K562 (cell line): Measurements from ENCODE around the gene ZNF385D. TPM values are rescaled to one million over a fixed set of nuclear protein-coding genes. Genes with fewer than 3 reads are reported as not detected.

Experiments used
- ATAC-seq: fragments of 200-7000 bp; cut with Tn5 transposase; 3 replicates; pipeline ENCODE4 v1.9.1; 2020; ENCODE audit warnings: moderate library complexity
- BruUV-seq: library from RNA; stranded (reverse); fragments of 400-500 nt; replicated peaks from 2 replicates; lab custom pipeline; 2021; lab: Mats Ljungman, UMichigan
- CTCF ChIA-PET: fragments of 300-600 bp; formaldehyde crosslinking; extraction: SDS; loops from one replicate; lab custom pipeline; 2021; ENCODE audit warnings: low intra/inter-chr PET ratio; lab: Yijun Ruan, JAX
- POLR2A ChIA-PET: fragments of 300-600, 350-650 bp; sonication (Branson Sonifier 250); formaldehyde crosslinking; extraction: SDS; loops from one replicate; lab custom pipeline; 2021; ENCODE audit warnings: antibody characterized with exemption, inconsistent platforms; lab: Yijun Ruan, JAX
- DNase-seq, 4 experiments: peaks; one replicate each; pipeline versions ENCODE4 v3.0.0 to v3.0.0-alpha.2; 2011 to 2018; ENCODE audit warnings: low spot score in 3 of 4, mixed read lengths in 3 of 4; ENCODE audit errors: extremely low read depth in 1 of 4
- FAIRE-seq: peaks from 2 replicates; lab custom pipeline; 2011; peaks lifted over from hg19 to GRCh38; lab: Jason Lieb, UNC
- H2AFZ ChIP-seq: 2 replicates; pipeline ENCODE4 v1.6.0; 2011; ENCODE audit warnings: low read depth, low read length, control low read depth, inconsistent platforms
- H3K27ac ChIP-seq: fragments of 200-600 bp; 3 replicates; pipeline ENCODE4 v1.8.0; 2011; ENCODE audit warnings: low read depth, mild to moderate bottlenecking, control low read depth, inconsistent platforms, low read length, moderate library complexity, mixed read lengths; ENCODE audit errors: extremely low read depth
- H3K27me3 ChIP-seq, 2 experiments: fragments of 300-600 bp in 1 of 2; 2 replicates in 1 of 2; 3 replicates in 1 of 2; pipeline versions ENCODE4 v1.6.0 to v1.8.0; 2011; ENCODE audit warnings: inconsistent platforms in 2 of 2, low read length in 2 of 2, mild to moderate bottlenecking in 1 of 2, mixed read lengths in 1 of 2, moderate library complexity in 1 of 2; ENCODE audit not compliant: control insufficient read depth in 2 of 2, insufficient read depth in 2 of 2
- H3K36me3 ChIP-seq: fragments of 300-600 bp; 3 replicates; pipeline ENCODE4 v1.8.0; 2011; ENCODE audit warnings: mild to moderate bottlenecking, low read length, inconsistent platforms; ENCODE audit not compliant: control insufficient read depth, insufficient read depth
- H3K4me1 ChIP-seq, 2 experiments: fragments of 200-600 bp in 1 of 2; replicated peaks in 1 of 2; 2 replicates in 1 of 2; 3 replicates in 1 of 2; pipeline versions ENCODE4 v1.5.1 to v1.8.0; 2011; ENCODE audit warnings: inconsistent platforms in 2 of 2, low read length in 2 of 2, mild to moderate bottlenecking in 1 of 2, mixed read lengths in 1 of 2, moderate library complexity in 1 of 2; ENCODE audit not compliant: control insufficient read depth in 2 of 2, insufficient read depth in 2 of 2
- H3K4me2 ChIP-seq: 2 replicates; pipeline ENCODE4 v1.6.1; 2011; ENCODE audit warnings: low read length, control low read depth, inconsistent platforms, mixed read lengths; ENCODE audit not compliant: insufficient read depth
- H3K4me3 ChIP-seq: fragments of 200-600 bp; sonication (generic), shearing (Covaris generic); 2 replicates; pipeline ENCODE4 v1.5.1; 2016; ENCODE audit warnings: control low read depth, inconsistent platforms
- H3K79me2 ChIP-seq: fragments of 200-600 bp; 3 replicates; pipeline ENCODE4 v1.8.0; 2011; ENCODE audit warnings: low read length, inconsistent platforms; ENCODE audit not compliant: control insufficient read depth, insufficient read depth
- H3K9ac ChIP-seq, 2 experiments: 2 replicates each; pipeline versions ENCODE4 v1.6.0 to v1.6.1; 2011; ENCODE audit warnings: low read depth in 2 of 2, low read length in 2 of 2, control low read depth in 1 of 2, inconsistent platforms in 1 of 2, mild to moderate bottlenecking in 1 of 2, mixed read lengths in 1 of 2; ENCODE audit not compliant: insufficient read depth in 1 of 2
- H3K9me1 ChIP-seq: one replicate; pipeline ENCODE4 v1.6.0; 2011; ENCODE audit warnings: inconsistent platforms, mild to moderate bottlenecking, low read length, moderate library complexity; ENCODE audit not compliant: control insufficient read depth, insufficient read depth
- H3K9me3 ChIP-seq: replicated peaks from 2 replicates; pipeline ENCODE4 v1.5.1; 2011; ENCODE audit warnings: low read depth, low read length, inconsistent platforms; ENCODE audit not compliant: control insufficient read depth, insufficient read depth
- H4K20me1 ChIP-seq: replicated peaks from 2 replicates; pipeline ENCODE4 v1.6.1; 2011; ENCODE audit warnings: low read length, inconsistent platforms, mixed read lengths; ENCODE audit not compliant: control insufficient read depth, insufficient read depth
- CEBPG ChIP-seq, 3 experiments: fragments of 200-800 bp in 1 of 3; sonication (Bioruptor generic) in 1 of 3; sonication (generic) in 1 of 3; formaldehyde crosslinking in 1 of 3; IDR thresholded peaks in 2 of 3; conservative IDR thresholded peaks in 1 of 3; 2 replicates each; pipeline versions ENCODE4 v1.6.1 to v1.8.0; 2016 to 2022; ENCODE audit warnings: missing compliant biosample characterization in 2 of 3, missing genetic modification characterization in 2 of 3, mild to moderate bottlenecking in 1 of 3, missing genetic modification reagents in 1 of 3
- HDAC6 ChIP-seq: IDR thresholded peaks from 2 replicates; pipeline ENCODE4 v1.6.1; 2012; ENCODE audit warnings: low read depth, mild to moderate bottlenecking, control low read depth, inconsistent platforms, low read length, moderate library complexity
- PURB ChIP-seq: sonication (generic); formaldehyde crosslinking; IDR thresholded peaks from 2 replicates; pipeline ENCODE4 v1.9.0; 2021; ENCODE audit warnings: low read depth, mild to moderate bottlenecking, missing genetic modification reagents
- WGBS: fragments of 100-300 bp; shearing (Covaris generic); methylation state at CpG from one replicate; pipeline ENCODE4 v1.1.6; 2016; ENCODE audit warnings: low coverage, mixed read lengths; ENCODE audit not compliant: insufficient coverage; ENCODE audit errors: missing lambda C conversion rate; 5-methylcytosine and 5-hydroxymethylcytosine counted together
- in situ Hi-C: fragments of 300-500 bp; cut with MboI; formaldehyde crosslinking; loops from 4 replicates; pipeline ENCODE4 v1.15.0; 2018; ENCODE audit warnings: inconsistent platforms, mixed read lengths
- intact Hi-C: fragments of 100-400 bp; cut with micrococcal nuclease; formaldehyde crosslinking; loops from 2 replicates; pipeline ENCODE4 v1.14.2; 2022
- polyA plus RNA-seq, 8 experiments: library from polyadenylated mRNA; depleted of rRNA in 4 of 8; stranded (reverse) in 5 of 8; unstranded in 3 of 8; fragments of >200 nt; fragmentation: Nextera tagmentation in 2 of 8; fragmentation: Illumina TruSeq in 1 of 8; extraction: Ambion mirVana in 2 of 8; extraction: Trizol in 1 of 8; gene quantifications; 2 replicates each; pipeline versions ENCODE4 v1.2.1 to v1.2.3, GENCODE V29; 2011 to 2014; ENCODE audit warnings: inconsistent platforms in 1 of 8, missing spikeins in 1 of 8
- total RNA-seq, 7 experiments: library from RNA; depleted of rRNA in 6 of 7; stranded (reverse); fragments of >200 nt in 6 of 7; fragmentation: Illumina TruSeq in 2 of 7; extraction: Trizol in 2 of 7; gene quantifications; 2 replicates each; pipeline versions ENCODE4 v1.2.1 to v1.2.3, GENCODE V29; 2011 to 2021; ENCODE audit warnings: low replicate concordance in 1 of 7
- TF ChIP-seq, protein P1 (sequence below): fragments of 150-350 bp; IDR thresholded peaks from 2 replicates; pipeline ENCODE4 v1.6.1; 2014; ENCODE audit warnings: low read depth, mild to moderate bottlenecking, low read length, borderline replicate concordance

Gene ZNF385D
- total and polyA plus RNA-seq, 9 of the 15 experiments (the other 6 are each of a cell fraction or from before 2014, with no cell fraction given) = 0.14 to 1.7 (median 0.51) TPM

GRCh38 chr3:21414506-21414905, 336.5 kb downstream of the ZNF385D start (continued):
- TF ChIP-seq, protein P1, sequence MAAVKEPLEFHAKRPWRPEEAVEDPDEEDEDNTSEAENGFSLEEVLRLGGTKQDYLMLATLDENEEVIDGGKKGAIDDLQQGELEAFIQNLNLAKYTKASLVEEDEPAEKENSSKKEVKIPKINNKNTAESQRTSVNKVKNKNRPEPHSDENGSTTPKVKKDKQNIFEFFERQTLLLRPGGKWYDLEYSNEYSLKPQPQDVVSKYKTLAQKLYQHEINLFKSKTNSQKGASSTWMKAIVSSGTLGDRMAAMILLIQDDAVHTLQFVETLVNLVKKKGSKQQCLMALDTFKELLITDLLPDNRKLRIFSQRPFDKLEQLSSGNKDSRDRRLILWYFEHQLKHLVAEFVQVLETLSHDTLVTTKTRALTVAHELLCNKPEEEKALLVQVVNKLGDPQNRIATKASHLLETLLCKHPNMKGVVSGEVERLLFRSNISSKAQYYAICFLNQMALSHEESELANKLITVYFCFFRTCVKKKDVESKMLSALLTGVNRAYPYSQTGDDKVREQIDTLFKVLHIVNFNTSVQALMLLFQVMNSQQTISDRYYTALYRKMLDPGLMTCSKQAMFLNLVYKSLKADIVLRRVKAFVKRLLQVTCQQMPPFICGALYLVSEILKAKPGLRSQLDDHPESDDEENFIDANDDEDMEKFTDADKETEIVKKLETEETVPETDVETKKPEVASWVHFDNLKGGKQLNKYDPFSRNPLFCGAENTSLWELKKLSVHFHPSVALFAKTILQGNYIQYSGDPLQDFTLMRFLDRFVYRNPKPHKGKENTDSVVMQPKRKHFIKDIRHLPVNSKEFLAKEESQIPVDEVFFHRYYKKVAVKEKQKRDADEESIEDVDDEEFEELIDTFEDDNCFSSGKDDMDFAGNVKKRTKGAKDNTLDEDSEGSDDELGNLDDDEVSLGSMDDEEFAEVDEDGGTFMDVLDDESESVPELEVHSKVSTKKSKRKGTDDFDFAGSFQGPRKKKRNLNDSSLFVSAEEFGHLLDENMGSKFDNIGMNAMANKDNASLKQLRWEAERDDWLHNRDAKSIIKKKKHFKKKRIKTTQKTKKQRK = no peak
- TF ChIP-seq HDAC6 = no peak

GRCh38 chr3:21411058-21411457, 340.0 kb downstream of the ZNF385D start:
- TF ChIP-seq PURB (CRISPR knock-in tag) = no peak
- TF ChIP-seq CEBPG (CRISPR knock-in tag; IDR thresholded peaks at IDR 0.05) = no peak
- TF ChIP-seq CEBPG (tag; conservative IDR thresholded peaks at IDR 0.05 in 1 of 2, IDR thresholded peaks at IDR 0.05 in 1 of 2) = 0 out of 4 replicates have a peak, but pooled peaks of 1 of the 2 experiments have one; percentile 9
- no peak overlapping the region for H3K27ac ChIP-seq
- POLR2A ChIA-PET = no interaction called here
- DNase-seq (no peak), FAIRE-seq (no peak), ATAC-seq (no peak)
- CTCF ChIA-PET = no interaction called here
- BruUV-seq = no TSS peak
- peaks cover 0 to 4% of the 10 kb centered on the region in 2 experiments; a peak in 1 of 5 replicates for H3K4me1 ChIP-seq
- H3K79me2 ChIP-seq = no peaks in the 10 kb centered on the region
- H2AFZ ChIP-seq = no peak overlapping the region
- H3K27me3 ChIP-seq = no peaks in the 10 kb centered on the region
- no peaks in the 10 kb centered on the region for H3K36me3 ChIP-seq
- no peak overlapping the region for H3K4me3 ChIP-seq
- H3K9me3 ChIP-seq = no peaks in the 10 kb centered on the region
- no peaks in the 10 kb centered on the region for H3K9me1 ChIP-seq
- H3K4me2 ChIP-seq = no peak overlapping the region
- H3K9ac ChIP-seq = no peak overlapping the region
- no peaks in the 10 kb centered on the region for H4K20me1 ChIP-seq
- in situ Hi-C loops (no loop called here), intact Hi-C loops (no loop called here)
- WGBS = 10% methylated on average over 1 of the region's 1 CpG
